ENCODE data around the gene PARD3B.

GRCh38 chr2:204717591-204717990 is 172.3 kb downstream of the PARD3B start:
- TF ChIP-seq, protein P1, sequence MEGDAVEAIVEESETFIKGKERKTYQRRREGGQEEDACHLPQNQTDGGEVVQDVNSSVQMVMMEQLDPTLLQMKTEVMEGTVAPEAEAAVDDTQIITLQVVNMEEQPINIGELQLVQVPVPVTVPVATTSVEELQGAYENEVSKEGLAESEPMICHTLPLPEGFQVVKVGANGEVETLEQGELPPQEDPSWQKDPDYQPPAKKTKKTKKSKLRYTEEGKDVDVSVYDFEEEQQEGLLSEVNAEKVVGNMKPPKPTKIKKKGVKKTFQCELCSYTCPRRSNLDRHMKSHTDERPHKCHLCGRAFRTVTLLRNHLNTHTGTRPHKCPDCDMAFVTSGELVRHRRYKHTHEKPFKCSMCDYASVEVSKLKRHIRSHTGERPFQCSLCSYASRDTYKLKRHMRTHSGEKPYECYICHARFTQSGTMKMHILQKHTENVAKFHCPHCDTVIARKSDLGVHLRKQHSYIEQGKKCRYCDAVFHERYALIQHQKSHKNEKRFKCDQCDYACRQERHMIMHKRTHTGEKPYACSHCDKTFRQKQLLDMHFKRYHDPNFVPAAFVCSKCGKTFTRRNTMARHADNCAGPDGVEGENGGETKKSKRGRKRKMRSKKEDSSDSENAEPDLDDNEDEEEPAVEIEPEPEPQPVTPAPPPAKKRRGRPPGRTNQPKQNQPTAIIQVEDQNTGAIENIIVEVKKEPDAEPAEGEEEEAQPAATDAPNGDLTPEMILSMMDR (IDR thresholded peaks at IDR 0.05), result no peak
- TF ChIP-seq POLR2AphosphoS5 (IDR thresholded peaks at IDR 0.05; ENCODE audit: low read depth, low read length), result no peak
- TF ChIP-seq, protein P2, sequence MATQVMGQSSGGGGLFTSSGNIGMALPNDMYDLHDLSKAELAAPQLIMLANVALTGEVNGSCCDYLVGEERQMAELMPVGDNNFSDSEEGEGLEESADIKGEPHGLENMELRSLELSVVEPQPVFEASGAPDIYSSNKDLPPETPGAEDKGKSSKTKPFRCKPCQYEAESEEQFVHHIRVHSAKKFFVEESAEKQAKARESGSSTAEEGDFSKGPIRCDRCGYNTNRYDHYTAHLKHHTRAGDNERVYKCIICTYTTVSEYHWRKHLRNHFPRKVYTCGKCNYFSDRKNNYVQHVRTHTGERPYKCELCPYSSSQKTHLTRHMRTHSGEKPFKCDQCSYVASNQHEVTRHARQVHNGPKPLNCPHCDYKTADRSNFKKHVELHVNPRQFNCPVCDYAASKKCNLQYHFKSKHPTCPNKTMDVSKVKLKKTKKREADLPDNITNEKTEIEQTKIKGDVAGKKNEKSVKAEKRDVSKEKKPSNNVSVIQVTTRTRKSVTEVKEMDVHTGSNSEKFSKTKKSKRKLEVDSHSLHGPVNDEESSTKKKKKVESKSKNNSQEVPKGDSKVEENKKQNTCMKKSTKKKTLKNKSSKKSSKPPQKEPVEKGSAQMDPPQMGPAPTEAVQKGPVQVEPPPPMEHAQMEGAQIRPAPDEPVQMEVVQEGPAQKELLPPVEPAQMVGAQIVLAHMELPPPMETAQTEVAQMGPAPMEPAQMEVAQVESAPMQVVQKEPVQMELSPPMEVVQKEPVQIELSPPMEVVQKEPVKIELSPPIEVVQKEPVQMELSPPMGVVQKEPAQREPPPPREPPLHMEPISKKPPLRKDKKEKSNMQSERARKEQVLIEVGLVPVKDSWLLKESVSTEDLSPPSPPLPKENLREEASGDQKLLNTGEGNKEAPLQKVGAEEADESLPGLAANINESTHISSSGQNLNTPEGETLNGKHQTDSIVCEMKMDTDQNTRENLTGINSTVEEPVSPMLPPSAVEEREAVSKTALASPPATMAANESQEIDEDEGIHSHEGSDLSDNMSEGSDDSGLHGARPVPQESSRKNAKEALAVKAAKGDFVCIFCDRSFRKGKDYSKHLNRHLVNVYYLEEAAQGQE (IDR thresholded peaks at IDR 0.05; ENCODE audit: insufficient read depth in 1 of 2, low read depth in 2 of 2, low read length in 1 of 2), result no peak
- no peak for TF ChIP-seq SIN3A (IDR thresholded peaks at IDR 0.05; ENCODE audit: borderline replicate concordance, insufficient read depth, low read depth, low read length)

Data from Panc1 (cell line).